SK-N-SH (cell line): Measurements from ENCODE around the gene EP400.

Experiments
- EP300 ChIP-seq, 2 experiments: IDR thresholded peaks; 2 replicates each; pipeline versions ENCODE4 v1.4.0 to v1.6.1; 2012; ENCODE audit warnings: borderline replicate concordance in 1 of 2, low read depth in 1 of 2, low read length in 1 of 2
- FOSL2 ChIP-seq: IDR thresholded peaks from 2 replicates; pipeline ENCODE4 v1.4.0; 2012; ENCODE audit warnings: low read depth, mild to moderate bottlenecking, moderate library complexity, borderline replicate concordance
- JUND ChIP-seq: IDR thresholded peaks from 2 replicates; pipeline ENCODE4 v1.4.0; 2012
- MXI1 ChIP-seq: IDR thresholded peaks from 2 replicates; pipeline ENCODE4 v1.6.1; 2012; ENCODE audit warnings: mild to moderate bottlenecking, low read depth, low read length, improper control_type of control experiment
- POLR2AphosphoS5 ChIP-seq: IDR thresholded peaks from 2 replicates; pipeline ENCODE4 v1.6.1; 2012; ENCODE audit warnings: low read depth, low read length
- SIN3A ChIP-seq: IDR thresholded peaks from 2 replicates; pipeline ENCODE4 v1.6.1; 2012; ENCODE audit warnings: low read depth, mild to moderate bottlenecking, low read length, moderate library complexity, borderline replicate concordance
- USF2 ChIP-seq: fragments of 150-350 bp; IDR thresholded peaks from 2 replicates; pipeline ENCODE4 v1.6.1; 2017; ENCODE audit warnings: antibody characterized with exemption, low read length, low read depth, borderline replicate concordance
- TF ChIP-seq, protein P1 (sequence below): fragments of 200-600 bp; sonication (generic); IDR thresholded peaks from 2 replicates; pipeline ENCODE4 v1.6.1; 2017; ENCODE audit warnings: antibody characterized with exemption, mild to moderate bottlenecking, moderate library complexity
- TF ChIP-seq, protein P2 (sequence below): fragments of 150-350 bp; IDR thresholded peaks from 2 replicates; pipeline ENCODE4 v1.6.1; 2016; ENCODE audit warnings: mild to moderate bottlenecking, low read depth, low read length

GRCh38 chr12:131921866-131922769, 27.6 kb upstream of the EP400 start:
- TF ChIP-seq USF2: no peak
- TF ChIP-seq EP300 (IDR thresholded peaks at IDR 0.05; ENCODE audit: borderline replicate concordance in 1 of 2, low read depth in 1 of 2, low read length in 1 of 2): no peak
- TF ChIP-seq, protein P1, sequence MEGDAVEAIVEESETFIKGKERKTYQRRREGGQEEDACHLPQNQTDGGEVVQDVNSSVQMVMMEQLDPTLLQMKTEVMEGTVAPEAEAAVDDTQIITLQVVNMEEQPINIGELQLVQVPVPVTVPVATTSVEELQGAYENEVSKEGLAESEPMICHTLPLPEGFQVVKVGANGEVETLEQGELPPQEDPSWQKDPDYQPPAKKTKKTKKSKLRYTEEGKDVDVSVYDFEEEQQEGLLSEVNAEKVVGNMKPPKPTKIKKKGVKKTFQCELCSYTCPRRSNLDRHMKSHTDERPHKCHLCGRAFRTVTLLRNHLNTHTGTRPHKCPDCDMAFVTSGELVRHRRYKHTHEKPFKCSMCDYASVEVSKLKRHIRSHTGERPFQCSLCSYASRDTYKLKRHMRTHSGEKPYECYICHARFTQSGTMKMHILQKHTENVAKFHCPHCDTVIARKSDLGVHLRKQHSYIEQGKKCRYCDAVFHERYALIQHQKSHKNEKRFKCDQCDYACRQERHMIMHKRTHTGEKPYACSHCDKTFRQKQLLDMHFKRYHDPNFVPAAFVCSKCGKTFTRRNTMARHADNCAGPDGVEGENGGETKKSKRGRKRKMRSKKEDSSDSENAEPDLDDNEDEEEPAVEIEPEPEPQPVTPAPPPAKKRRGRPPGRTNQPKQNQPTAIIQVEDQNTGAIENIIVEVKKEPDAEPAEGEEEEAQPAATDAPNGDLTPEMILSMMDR: no peak
- no peak for TF ChIP-seq POLR2AphosphoS5
- TF ChIP-seq SIN3A: no peak
- TF ChIP-seq JUND: no peak
- no peak for TF ChIP-seq FOSL2
- TF ChIP-seq MXI1: no peak
- TF ChIP-seq, protein P2, sequence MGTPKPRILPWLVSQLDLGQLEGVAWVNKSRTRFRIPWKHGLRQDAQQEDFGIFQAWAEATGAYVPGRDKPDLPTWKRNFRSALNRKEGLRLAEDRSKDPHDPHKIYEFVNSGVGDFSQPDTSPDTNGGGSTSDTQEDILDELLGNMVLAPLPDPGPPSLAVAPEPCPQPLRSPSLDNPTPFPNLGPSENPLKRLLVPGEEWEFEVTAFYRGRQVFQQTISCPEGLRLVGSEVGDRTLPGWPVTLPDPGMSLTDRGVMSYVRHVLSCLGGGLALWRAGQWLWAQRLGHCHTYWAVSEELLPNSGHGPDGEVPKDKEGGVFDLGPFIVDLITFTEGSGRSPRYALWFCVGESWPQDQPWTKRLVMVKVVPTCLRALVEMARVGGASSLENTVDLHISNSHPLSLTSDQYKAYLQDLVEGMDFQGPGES: no peak
